OCI-LY1 (cell line): ENCODE results near the gene CROCC.
"Not testable (repeated sequence)": the region's sequence is repeated elsewhere in the genome, so short reads cannot be mapped to it uniquely, and the experiment has no call there.

Source experiments
- H2AFZ ChIP-seq: fragments of 200-600 bp; sonication (generic), shearing (Covaris generic); 2 replicates; pipeline ENCODE4 v1.6.0; 2014; ENCODE audit warnings: antibody characterized with exemption, mild to moderate bottlenecking, low read length
- H3F3A ChIP-seq: fragments of 200-600 bp; sonication (generic), shearing (Covaris generic); 2 replicates; pipeline ENCODE4 v1.6.0; 2014; ENCODE audit warnings: mild to moderate bottlenecking, antibody characterized with exemption, low read length, moderate library complexity; ENCODE audit not compliant: insufficient read depth
- H3K27ac ChIP-seq: fragments of 200-600 bp; sonication (generic); 2 replicates; pipeline ENCODE4 v1.5.1; 2014; ENCODE audit warnings: low read length, mixed run types, mild to moderate bottlenecking, low read depth; ENCODE audit not compliant: poor library complexity, severe bottlenecking
- H3K27me3 ChIP-seq: fragments of 200-600 bp; sonication (generic); 2 replicates; pipeline ENCODE4 v1.6.0; 2014; ENCODE audit warnings: antibody characterized with exemption, mild to moderate bottlenecking, low read length, moderate library complexity; ENCODE audit not compliant: insufficient read depth
- H3K36me3 ChIP-seq: fragments of 200-600 bp; sonication (generic); 2 replicates; pipeline ENCODE4 v1.6.1; 2014; ENCODE audit warnings: mild to moderate bottlenecking, antibody characterized with exemption, low read length, moderate library complexity, mixed read lengths; ENCODE audit not compliant: insufficient read depth
- H3K4me1 ChIP-seq: fragments of 200-600 bp; sonication (generic); 2 replicates; pipeline ENCODE4 v1.5.1; 2014; ENCODE audit warnings: mild to moderate bottlenecking, low read length, moderate library complexity; ENCODE audit not compliant: insufficient read depth, severe bottlenecking
- H3K4me2 ChIP-seq: fragments of 200-600 bp; sonication (generic), shearing (Covaris generic); 2 replicates; pipeline ENCODE4 v1.6.1; 2014; ENCODE audit warnings: low read length
- H3K4me3 ChIP-seq: fragments of 200-600 bp; sonication (generic); 2 replicates; pipeline ENCODE4 v1.5.1; 2014; ENCODE audit warnings: low read length, low read depth, mild to moderate bottlenecking, mixed read lengths; ENCODE audit not compliant: poor library complexity, severe bottlenecking
- H3K79me2 ChIP-seq: fragments of 200-600 bp; shearing (Covaris generic); 2 replicates; pipeline ENCODE4 v1.6.1; 2016; ENCODE audit warnings: mixed run types, low read length, mixed read lengths; ENCODE audit not compliant: insufficient read depth
- H3K9ac ChIP-seq: fragments of 200-600 bp; sonication (generic), shearing (Covaris generic); 2 replicates; pipeline ENCODE4 v1.6.1; 2014; ENCODE audit warnings: mild to moderate bottlenecking, low read length, mixed read lengths
- H3K9me2 ChIP-seq: fragments of 200-600 bp; sonication (generic), shearing (Covaris generic); 2 replicates; pipeline ENCODE4 v1.6.1; 2014; ENCODE audit warnings: low read depth, mild to moderate bottlenecking, low read length, mixed read lengths
- H3K9me3 ChIP-seq: fragments of 200-600 bp; shearing (Covaris generic); 2 replicates; pipeline ENCODE4 v1.6.1; 2014; ENCODE audit warnings: low read length, mixed read lengths
- H4K20me1 ChIP-seq: fragments of 200-600 bp; sonication (generic), shearing (Covaris generic); 2 replicates; pipeline ENCODE4 v1.6.0; 2016; ENCODE audit warnings: mild to moderate bottlenecking, low read length; ENCODE audit not compliant: insufficient read depth
- EZH2 ChIP-seq: fragments of 200-600 bp; sonication (generic), shearing (Covaris generic); IDR thresholded peaks from 2 replicates; pipeline ENCODE4 v1.8.0; 2017; ENCODE audit warnings: borderline replicate concordance, mixed run types, mild to moderate bottlenecking, antibody characterized with exemption, low read length, moderate library complexity, mixed read lengths
- TF ChIP-seq, protein P1 (sequence below): fragments of 200-600 bp; sonication (generic), shearing (Covaris generic); IDR thresholded peaks from 2 replicates; pipeline ENCODE4 v1.5.1; 2017; ENCODE audit warnings: mild to moderate bottlenecking, antibody characterized with exemption, low read length, moderate library complexity, mixed read lengths

The CROCC gene

GRCh38 chr1:16913181-16913832, 8.4 kb upstream of the CROCC start:
- TF ChIP-seq EZH2 = no peak
- TF ChIP-seq, protein P1, sequence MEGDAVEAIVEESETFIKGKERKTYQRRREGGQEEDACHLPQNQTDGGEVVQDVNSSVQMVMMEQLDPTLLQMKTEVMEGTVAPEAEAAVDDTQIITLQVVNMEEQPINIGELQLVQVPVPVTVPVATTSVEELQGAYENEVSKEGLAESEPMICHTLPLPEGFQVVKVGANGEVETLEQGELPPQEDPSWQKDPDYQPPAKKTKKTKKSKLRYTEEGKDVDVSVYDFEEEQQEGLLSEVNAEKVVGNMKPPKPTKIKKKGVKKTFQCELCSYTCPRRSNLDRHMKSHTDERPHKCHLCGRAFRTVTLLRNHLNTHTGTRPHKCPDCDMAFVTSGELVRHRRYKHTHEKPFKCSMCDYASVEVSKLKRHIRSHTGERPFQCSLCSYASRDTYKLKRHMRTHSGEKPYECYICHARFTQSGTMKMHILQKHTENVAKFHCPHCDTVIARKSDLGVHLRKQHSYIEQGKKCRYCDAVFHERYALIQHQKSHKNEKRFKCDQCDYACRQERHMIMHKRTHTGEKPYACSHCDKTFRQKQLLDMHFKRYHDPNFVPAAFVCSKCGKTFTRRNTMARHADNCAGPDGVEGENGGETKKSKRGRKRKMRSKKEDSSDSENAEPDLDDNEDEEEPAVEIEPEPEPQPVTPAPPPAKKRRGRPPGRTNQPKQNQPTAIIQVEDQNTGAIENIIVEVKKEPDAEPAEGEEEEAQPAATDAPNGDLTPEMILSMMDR = no peak
- Histone ChIP-seq H3K9me3 (no peaks in the 10 kb centered on the region), H3K27ac (no peak overlapping the region), H3K79me2 (no peaks in the 10 kb centered on the region), H3K9ac (peak overlapping the region; percentile 69), H2AFZ (peak overlapping the region; percentile 80; the same call in 1 of the 2 replicates), H3K4me1 (peaks cover 19% of the 10 kb centered on the region), H4K20me1 (no peaks in the 10 kb centered on the region), H3K27me3 (no peaks in the 10 kb centered on the region), H3K4me3 (peak overlapping the region; percentile 65), H3K4me2 (peak overlapping the region; percentile 89), H3K36me3 (no peaks in the 10 kb centered on the region), H3F3A (no peaks in the 10 kb centered on the region), H3K9me2 (no peaks in the 10 kb centered on the region)

- H2AFZ ChIP-seq = peak overlapping the region; percentile 80; the same call in 1 of the 2 replicates
- peak overlapping the region; percentile 88 for H3K9ac ChIP-seq
- H3K9me3 ChIP-seq = no peaks in the 10 kb centered on the region
- H3K4me2 ChIP-seq = peak overlapping the region; percentile 89
- H4K20me1 ChIP-seq = no peaks in the 10 kb centered on the region
- TF ChIP-seq, protein P1 = peak; percentile 6; the same call in 1 of the 2 replicates
- no peak for TF ChIP-seq EZH2
- H3K27me3 ChIP-seq = no peaks in the 10 kb centered on the region
- H3K4me3 ChIP-seq = peak overlapping the region; percentile 76
- no peaks in the 10 kb centered on the region for H3K79me2 ChIP-seq
- H3K9me2 ChIP-seq = no peaks in the 10 kb centered on the region
- no peaks in the 10 kb centered on the region for H3K36me3 ChIP-seq
- no peaks in the 10 kb centered on the region for H3F3A ChIP-seq
- no peak overlapping the region for H3K27ac ChIP-seq
- H3K4me1 ChIP-seq = peaks cover 19% of the 10 kb centered on the region
Observed at GRCh38 chr1:16913833-16914662, 7.7 kb upstream of the CROCC start.

DNA sequence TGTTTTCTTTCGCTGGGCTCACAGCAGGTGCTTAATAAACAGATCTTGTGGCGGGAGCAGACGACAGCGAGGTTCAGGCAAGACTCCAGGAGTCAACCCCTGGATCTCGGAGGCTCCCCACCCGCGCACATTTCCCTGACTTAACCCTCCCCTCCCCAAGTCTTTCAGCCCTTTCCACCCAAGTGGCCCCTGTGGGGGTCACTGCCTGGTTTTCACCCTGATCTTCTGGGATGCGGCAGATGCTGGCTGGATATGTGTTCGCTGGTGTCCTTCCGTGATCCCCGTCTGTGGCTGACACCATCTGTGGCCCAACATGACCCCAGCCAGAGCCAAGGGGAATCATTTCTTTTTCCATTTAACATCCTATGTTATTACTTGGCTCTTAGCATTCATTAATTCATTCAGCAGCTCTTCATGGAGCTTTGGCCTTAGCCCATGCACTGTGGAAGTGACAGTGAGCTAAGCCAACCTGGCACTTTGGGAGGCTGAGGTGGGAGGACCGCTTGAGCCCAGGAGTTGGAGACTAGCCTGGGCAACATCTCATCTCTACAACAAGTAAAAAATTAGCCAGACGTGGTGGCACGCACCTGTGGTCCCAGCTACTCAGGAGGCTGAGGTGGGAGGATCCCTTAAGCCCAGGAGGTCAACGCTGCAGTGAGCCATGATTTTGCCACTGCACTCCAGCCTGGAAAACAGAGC, 6.7 kb upstream of the CROCC start:
- not testable (repeated sequence) for H3K27me3 ChIP-seq, H3K9me3 ChIP-seq, H3K36me3 ChIP-seq, H3K9me2 ChIP-seq, H2AFZ ChIP-seq, H3F3A ChIP-seq, H3K4me2 ChIP-seq, H3K4me3 ChIP-seq, H3K79me2 ChIP-seq, H3K9ac ChIP-seq, H3K27ac ChIP-seq, H4K20me1 ChIP-seq
- peaks cover 19% of the 10 kb centered on the region for H3K4me1 ChIP-seq
